ENCODE data around the gene PACS2. TPM values are rescaled to one million over a fixed set of nuclear protein-coding genes. Genes with fewer than 3 reads are reported as not detected.

Gene PACS2
- total RNA-seq, 1 experiment from 2014 or later: 72.5 TPM

- no peak overlapping the region for H3K4me2 ChIP-seq (ENCODE audit: insufficient read depth, insufficient read length, low read length)
- Mint-ChIP-seq H3K27ac (no peak overlapping the region; a peak in 1 of 7 replicates), H3K36me3 (ENCODE audit: insufficient read depth in 1 of 3, low read depth in 3 of 3) (peaks cover 2 to 5% (median 4%) of the 10 kb centered on the region in 3 experiments; a peak in 4 of 7 replicates), H3K4me1 (no peaks in the 10 kb centered on the region), H3K9me3 (no peaks in the 10 kb centered on the region), H3K27me3 (ENCODE audit: low read depth) (no peaks in the 10 kb centered on the region), H3K4me3 (no peak overlapping the region)
- no peak overlapping the region for H3K14ac ChIP-seq (ENCODE audit: insufficient read depth, low read length)
- no peak overlapping the region for H3K27ac ChIP-seq (ENCODE audit: insufficient read length, low read depth, low read length)
- H3K79me1 ChIP-seq (ENCODE audit: insufficient read depth, low read depth, low read length, poor library complexity, severe bottlenecking): no peaks in the 10 kb centered on the region
- H2BK5ac ChIP-seq (ENCODE audit: insufficient read length, low read length): no peak overlapping the region
- H4K91ac ChIP-seq (ENCODE audit: insufficient read length, low read depth, low read length): no peak overlapping the region
- H2AK5ac ChIP-seq (ENCODE audit: insufficient read length, low read length): no peak overlapping the region
- no peak overlapping the region for H2AFZ ChIP-seq (ENCODE audit: low read length)
- no peaks in the 10 kb centered on the region for H3K9me3 ChIP-seq (ENCODE audit: control insufficient read depth, low read depth, low read length)
- H3K4ac ChIP-seq (ENCODE audit: low read depth, low read length): no peak overlapping the region
- H2BK120ac ChIP-seq (ENCODE audit: low read depth, low read length, poor library complexity, severe bottlenecking): no peak overlapping the region
- no peaks in the 10 kb centered on the region for H4K20me1 ChIP-seq (ENCODE audit: control insufficient read depth, insufficient read depth, insufficient read length)
- no peaks in the 10 kb centered on the region for H3K27me3 ChIP-seq (ENCODE audit: insufficient read depth, low read length)
- H2BK15ac ChIP-seq (ENCODE audit: low read depth, low read length): no peak overlapping the region
- no peak overlapping the region for H4K5ac ChIP-seq (ENCODE audit: insufficient read length, low read depth, low read length)
- no peak overlapping the region for H2BK20ac ChIP-seq (ENCODE audit: low read depth, low read length, poor library complexity, severe bottlenecking)
- H3K4me1 ChIP-seq (ENCODE audit: insufficient read depth, low read length): no peaks in the 10 kb centered on the region
- no peak overlapping the region for H3T11ph ChIP-seq (ENCODE audit: low read length)
- H3K9ac ChIP-seq (ENCODE audit: extremely low read depth, insufficient read length, low read length): no peak overlapping the region
- H2BK12ac ChIP-seq (ENCODE audit: insufficient read length, low read depth, low read length): no peak overlapping the region
- no peak overlapping the region for H3K18ac ChIP-seq (ENCODE audit: insufficient read length, low read depth, low read length)
- no CpG with 5 or more reads among the region's 21 CpGs for WGBS (ENCODE audit: extremely low coverage, insufficient read length, low lambda C conversion rate)
- no peak overlapping the region for H3K23ac ChIP-seq (ENCODE audit: insufficient read length, low read depth, low read length)
- no peak overlapping the region for H4K8ac ChIP-seq (replicated peaks; ENCODE audit: insufficient read length, low read depth, low read length)
- DNase-seq: no peak
- no peaks in the 10 kb centered on the region for H3K79me2 ChIP-seq (ENCODE audit: insufficient read depth, low read length)
- H3K23me2 ChIP-seq (ENCODE audit: insufficient read length, low read depth, low read length, poor library complexity, severe bottlenecking): no peaks in the 10 kb centered on the region
- no peak overlapping the region for H3K56ac ChIP-seq (ENCODE audit: insufficient read length, low read depth, low read length)
- TF ChIP-seq CTCF (conservative IDR thresholded peaks at IDR 0.05): 0 out of 3 replicates have a peak, but pooled peaks have one; percentile 25
These were observed 46.6 kb upstream of the PACS2 start for GRCh38 chr14:105267820-105268548.
